Thyroid gland (tissue), 4 donors: ENCODE data around the gene KRT26.

Source experiments
- POLR2A ChIP-seq, 2 donors: fragments of 450-650 bp; IDR thresholded peaks; one replicate each; pipeline ENCODE4 v1.6.1; 2017; ENCODE audit warnings: antibody characterized with exemption in 2 of 2, mild to moderate bottlenecking in 2 of 2, moderate library complexity in 1 of 2
- TF ChIP-seq, protein P1 (sequence below), 6 experiments: fragments of 200-600 bp in 3 of 6; fragments of 450-650 bp in 3 of 6; sonication (generic) in 3 of 6; IDR thresholded peaks; one replicate each; pipeline ENCODE4 v1.5.1; 2016 to 2019; ENCODE audit warnings: antibody characterized with exemption in 6 of 6, mild to moderate bottlenecking in 2 of 6, inconsistent platforms in 1 of 6, moderate library complexity in 1 of 6

DNA sequence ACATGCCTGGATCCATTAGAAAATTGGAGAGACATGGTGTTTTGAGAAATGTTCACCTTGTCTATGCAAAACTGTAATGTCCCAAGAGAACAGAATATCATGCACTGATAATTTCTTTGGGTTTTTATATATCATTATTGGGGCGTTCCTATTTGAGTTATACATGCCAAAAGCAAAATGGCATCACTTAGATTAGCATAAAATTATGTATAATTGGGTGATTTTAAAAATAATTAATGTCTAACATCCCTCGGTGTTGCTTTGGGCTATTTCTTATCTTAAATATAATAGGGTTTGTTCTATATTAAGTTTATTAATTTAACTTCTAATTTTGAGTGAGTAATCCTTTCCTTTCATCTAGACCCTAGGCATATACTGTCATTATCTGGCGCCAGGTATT is 27.9 kb upstream of the KRT26 start, which contains the start of gene KRT28:
- TF ChIP-seq, protein P1, sequence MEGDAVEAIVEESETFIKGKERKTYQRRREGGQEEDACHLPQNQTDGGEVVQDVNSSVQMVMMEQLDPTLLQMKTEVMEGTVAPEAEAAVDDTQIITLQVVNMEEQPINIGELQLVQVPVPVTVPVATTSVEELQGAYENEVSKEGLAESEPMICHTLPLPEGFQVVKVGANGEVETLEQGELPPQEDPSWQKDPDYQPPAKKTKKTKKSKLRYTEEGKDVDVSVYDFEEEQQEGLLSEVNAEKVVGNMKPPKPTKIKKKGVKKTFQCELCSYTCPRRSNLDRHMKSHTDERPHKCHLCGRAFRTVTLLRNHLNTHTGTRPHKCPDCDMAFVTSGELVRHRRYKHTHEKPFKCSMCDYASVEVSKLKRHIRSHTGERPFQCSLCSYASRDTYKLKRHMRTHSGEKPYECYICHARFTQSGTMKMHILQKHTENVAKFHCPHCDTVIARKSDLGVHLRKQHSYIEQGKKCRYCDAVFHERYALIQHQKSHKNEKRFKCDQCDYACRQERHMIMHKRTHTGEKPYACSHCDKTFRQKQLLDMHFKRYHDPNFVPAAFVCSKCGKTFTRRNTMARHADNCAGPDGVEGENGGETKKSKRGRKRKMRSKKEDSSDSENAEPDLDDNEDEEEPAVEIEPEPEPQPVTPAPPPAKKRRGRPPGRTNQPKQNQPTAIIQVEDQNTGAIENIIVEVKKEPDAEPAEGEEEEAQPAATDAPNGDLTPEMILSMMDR (IDR thresholded peaks at IDR 0.05), result no peak
- no peak for TF ChIP-seq POLR2A (IDR thresholded peaks at IDR 0.05)
